Epidermal melanocyte (primary cell): ENCODE data around the gene PUM2.

ENCODE experiments used
- DNase-seq: peaks from one replicate; pipeline ENCODE4 v3.0.0; 2011; ENCODE audit warnings: low spot score; ENCODE audit not compliant: insufficient read length

Gene PUM2

GRCh38 chr2:20201671-20202070 lies 149.0 kb downstream of the PUM2 start:
- DNase-seq, result no peak

- no peak for DNase-seq
Observed at GRCh38 chr2:20200697-20201555, 149.7 kb downstream of the PUM2 start.

- no peak for DNase-seq
Observed at GRCh38 chr2:20199633-20200270, 150.9 kb downstream of the PUM2 start.

GRCh38 chr2:20198796-20199632 lies 151.6 kb downstream of the PUM2 start:
- DNase-seq, result no peak
